HG02840 (cell line): ENCODE results near the gene PRR12.

Experiments used
- ATAC-seq: cut with Tn5 transposase; IDR thresholded peaks from one replicate; pipeline ENCODE4 v1.9.1; 2021; ENCODE audit warnings: mild to moderate bottlenecking, moderate library complexity, moderate number of reproducible peaks; ENCODE audit not compliant: unreplicated experiment, low FRiP score

Gene PRR12

DNA sequence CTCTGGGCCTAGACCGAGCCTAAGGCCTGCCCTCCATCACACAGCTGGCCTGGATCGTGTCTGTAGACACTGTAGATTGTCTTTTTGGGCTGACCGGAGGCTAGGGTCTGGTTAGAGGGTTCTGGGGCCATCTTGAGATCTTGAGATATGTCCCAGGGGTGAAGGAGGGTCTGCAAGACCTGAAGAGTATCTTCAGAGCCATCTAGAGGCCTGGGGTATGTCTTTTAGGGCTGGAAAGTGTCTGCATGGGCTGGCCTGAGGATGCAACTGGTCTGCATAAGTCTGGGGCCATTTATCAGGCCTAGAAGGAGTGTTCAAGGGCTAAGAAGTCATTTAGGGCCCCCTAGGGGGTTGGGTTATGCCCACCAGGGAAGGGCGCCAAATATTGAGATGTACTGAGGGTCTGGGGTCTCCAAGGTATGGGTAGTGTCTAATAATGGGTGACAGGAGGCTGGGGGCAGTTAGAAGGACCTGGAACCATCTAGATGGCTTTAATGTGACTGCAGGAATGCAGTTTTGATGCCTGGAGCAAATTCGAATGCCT lies 51.6 kb downstream of the PRR12 start:
- ATAC-seq: no peak

DNA sequence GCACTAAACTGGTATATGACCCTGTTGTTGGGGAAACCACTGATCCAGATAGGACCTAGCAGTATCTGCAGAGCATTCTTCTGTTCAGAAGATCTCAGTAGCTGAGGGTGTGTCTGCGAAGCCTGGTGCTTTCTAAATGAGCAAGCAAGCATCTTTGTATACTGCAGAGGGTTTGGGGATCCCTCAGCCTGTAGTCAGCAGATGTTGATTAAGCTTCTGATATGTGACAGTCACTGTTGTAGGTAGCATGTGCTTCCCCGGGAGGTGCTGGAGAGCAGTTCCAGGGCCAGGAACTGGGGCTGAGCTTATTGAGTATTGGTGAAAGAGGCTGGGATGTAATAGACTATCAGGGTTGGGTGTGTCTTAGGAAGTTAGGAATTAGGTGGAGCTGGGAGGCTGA lies 52.5 kb downstream of the PRR12 start:
- no peak for ATAC-seq

DNA sequence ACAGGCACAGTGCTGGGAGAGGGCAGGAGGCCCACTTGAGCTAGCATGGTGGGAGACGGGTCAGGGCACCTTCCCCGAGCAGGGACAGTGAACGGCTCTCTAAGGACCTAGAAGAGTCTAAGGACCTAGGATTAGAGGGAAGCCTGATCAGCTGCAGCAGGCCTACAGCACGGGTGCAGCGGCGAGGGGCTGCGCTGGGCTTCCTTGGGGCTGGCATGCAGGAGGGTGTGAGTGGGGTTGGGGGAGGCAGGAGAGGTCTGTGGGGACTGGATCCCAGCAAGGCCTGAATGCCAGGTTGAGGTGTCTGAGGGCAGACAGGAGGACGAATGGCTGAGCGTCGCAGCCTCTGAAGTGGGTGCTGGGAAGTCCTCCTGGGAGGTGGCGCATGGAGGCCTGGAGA lies 54.6 kb downstream of the PRR12 start:
- ATAC-seq: no peak

DNA sequence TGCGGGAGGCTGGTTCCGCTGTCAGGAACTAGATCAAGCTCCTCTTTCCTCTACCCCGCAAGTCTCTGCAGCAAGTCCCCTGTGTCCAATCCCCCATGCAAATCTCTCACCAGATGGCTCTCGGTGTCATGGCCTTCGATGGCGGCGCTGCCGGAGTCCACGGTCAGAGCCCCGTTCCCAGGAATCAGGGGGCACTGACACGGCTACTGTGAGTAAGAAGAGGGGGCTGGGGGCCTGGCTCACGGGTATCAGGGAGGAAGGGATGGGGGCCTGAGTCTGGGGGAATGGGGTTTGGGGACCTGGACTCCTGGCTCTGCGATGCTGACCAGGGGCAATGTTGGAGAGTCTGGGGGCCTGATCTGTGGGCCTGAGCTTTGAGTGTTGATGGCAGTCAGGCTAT lies 55.0 kb downstream of the PRR12 start:
- ATAC-seq: no peak

DNA sequence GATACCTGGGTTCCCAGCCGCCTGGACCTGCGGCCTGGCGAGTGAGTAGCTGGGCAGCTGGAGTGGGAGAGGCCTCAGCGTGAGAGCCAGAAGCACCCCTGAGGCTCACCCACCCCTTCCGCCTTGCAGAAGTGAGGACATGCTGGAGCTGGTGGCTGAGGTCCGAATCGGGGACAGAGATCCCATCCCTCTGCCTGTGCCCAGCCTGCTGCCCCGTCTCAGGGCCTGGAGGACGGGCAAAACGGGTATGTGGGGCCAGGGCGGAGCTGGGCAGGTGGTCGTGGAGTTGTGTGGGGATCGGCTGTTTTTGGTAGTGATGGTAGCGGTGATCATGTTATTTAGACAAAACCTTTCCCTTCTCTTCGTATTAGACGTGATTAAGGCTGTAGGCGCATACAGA lies 55.6 kb downstream of the PRR12 start:
- ATAC-seq: no peak

DNA sequence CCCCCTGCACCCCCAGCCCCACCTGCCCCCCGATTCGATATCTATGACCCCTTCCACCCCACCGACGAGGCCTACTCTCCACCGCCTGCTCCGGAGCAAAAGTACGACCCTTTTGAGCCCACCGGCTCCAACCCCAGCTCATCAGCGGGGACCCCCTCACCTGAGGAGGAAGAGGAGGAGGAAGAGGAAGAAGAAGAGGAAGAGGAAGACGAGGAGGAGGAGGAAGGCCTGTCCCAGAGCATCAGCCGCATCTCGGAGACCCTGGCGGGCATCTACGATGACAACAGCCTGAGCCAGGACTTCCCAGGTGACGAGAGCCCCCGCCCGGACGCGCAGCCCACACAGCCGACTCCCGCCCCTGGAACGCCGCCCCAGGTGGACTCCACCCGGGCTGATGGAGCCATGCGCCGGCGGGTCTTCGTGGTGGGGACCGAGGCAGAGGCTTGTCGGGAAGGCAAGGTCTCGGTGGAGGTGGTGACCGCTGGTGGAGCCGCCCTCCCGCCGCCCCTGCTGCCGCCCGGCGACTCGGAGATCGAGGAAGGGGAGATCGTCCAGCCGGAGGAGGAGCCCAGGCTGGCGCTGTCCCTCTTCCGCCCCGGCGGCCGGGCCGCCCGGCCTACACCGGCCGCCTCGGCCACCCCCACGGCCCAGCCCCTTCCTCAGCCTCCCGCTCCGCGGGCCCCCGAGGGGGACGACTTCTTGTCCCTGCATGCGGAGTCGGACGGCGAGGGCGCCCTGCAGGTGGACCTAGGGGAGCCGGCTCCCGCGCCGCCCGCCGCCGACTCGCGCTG lies 60.2 kb downstream of the PRR12 start:
- ATAC-seq: no peak

DNA sequence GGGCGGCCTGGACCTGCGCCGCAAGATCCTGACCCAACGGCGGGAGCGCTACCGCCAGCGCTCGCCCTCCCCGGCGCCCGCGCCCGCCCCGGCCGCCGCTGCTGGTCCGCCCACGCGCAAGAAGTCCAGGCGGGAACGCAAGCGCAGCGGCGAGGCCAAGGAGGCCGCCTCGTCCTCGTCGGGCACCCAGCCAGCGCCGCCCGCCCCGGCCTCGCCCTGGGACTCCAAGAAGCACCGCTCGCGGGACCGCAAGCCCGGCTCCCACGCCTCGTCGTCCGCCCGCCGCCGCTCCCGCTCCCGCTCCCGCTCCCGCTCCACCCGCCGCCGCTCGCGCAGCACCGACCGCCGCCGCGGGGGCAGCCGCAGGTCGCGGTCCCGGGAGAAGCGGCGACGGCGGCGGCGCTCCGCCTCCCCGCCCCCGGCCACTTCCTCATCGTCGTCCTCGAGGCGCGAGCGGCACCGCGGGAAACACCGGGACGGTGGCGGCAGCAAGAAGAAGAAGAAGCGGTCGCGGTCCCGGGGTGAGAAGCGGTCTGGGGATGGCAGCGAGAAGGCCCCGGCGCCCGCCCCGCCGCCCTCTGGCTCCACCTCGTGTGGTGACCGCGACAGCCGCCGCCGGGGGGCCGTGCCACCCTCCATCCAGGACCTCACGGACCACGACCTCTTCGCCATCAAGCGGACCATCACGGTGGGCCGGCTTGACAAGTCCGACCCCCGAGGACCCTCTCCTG lies 61.0 kb downstream of the PRR12 start:
- ATAC-seq: no peak

DNA sequence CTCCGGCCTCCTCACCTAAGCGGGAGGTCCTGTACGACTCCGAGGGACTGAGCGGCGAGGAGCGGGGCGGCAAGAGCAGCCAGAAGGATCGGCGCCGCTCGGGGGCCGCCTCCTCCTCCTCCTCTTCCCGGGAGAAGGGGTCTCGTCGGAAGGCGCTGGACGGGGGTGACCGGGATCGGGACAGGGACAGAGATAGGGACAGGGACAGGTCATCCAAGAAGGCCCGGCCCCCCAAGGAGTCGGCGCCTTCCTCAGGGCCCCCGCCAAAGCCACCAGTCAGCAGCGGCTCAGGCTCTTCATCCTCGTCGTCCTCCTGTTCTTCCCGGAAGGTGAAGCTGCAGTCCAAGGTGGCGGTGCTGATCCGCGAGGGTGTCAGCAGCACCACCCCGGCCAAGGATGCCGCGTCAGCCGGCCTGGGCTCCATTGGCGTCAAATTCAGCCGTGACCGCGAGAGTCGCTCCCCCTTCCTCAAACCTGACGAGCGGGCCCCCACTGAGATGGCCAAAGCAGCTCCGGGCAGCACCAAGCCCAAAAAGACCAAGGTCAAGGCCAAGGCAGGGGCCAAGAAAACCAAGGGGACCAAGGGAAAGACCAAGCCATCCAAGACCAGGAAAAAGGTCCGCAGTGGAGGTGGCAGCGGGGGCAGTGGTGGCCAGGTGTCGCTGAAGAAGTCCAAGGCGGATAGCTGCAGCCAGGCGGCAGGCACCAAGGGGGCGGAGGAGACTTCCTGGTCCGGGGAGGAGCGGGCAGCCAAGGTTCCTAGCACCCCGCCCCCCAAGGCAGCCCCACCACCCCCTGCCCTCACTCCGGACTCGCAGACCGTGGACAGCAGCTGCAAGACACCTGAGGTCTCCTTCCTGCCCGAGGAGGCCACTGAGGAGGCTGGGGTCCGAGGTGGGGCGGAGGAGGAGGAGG lies 61.8 kb downstream of the PRR12 start:
- no peak for ATAC-seq

DNA sequence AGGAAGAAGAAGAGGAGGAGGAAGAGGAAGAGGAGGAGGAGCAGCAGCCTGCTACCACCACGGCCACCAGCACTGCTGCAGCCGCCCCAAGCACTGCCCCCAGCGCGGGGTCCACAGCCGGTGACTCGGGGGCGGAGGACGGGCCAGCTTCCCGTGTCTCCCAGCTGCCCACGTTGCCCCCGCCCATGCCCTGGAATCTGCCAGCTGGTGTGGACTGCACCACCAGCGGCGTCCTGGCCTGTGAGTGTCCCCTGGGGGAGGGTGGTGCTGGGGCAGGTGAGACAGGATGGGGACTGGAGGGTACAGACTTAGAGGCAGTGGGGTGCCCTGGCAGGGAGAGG lies 62.5 kb downstream of the PRR12 start:
- ATAC-seq: no peak

DNA sequence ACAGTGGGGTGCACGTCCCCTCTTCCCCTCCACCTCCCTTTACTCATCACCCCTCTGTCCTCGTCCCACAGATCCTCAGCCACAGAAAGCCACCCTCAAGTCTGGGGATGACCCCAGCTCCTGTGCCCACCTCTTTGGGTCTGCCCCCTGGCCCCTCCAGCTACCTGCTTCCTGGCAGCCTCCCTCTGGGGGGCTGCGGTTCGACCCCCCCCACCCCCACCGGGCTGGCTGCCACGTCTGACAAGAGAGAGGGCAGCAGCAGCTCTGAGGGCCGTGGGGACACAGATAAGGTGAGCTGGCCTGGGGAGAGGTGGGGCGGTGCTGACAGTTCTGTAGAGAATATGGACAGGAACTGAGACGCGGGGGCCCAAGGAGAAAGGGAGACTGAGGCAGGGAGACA lies 63.6 kb downstream of the PRR12 start:
- ATAC-seq: no peak

DNA sequence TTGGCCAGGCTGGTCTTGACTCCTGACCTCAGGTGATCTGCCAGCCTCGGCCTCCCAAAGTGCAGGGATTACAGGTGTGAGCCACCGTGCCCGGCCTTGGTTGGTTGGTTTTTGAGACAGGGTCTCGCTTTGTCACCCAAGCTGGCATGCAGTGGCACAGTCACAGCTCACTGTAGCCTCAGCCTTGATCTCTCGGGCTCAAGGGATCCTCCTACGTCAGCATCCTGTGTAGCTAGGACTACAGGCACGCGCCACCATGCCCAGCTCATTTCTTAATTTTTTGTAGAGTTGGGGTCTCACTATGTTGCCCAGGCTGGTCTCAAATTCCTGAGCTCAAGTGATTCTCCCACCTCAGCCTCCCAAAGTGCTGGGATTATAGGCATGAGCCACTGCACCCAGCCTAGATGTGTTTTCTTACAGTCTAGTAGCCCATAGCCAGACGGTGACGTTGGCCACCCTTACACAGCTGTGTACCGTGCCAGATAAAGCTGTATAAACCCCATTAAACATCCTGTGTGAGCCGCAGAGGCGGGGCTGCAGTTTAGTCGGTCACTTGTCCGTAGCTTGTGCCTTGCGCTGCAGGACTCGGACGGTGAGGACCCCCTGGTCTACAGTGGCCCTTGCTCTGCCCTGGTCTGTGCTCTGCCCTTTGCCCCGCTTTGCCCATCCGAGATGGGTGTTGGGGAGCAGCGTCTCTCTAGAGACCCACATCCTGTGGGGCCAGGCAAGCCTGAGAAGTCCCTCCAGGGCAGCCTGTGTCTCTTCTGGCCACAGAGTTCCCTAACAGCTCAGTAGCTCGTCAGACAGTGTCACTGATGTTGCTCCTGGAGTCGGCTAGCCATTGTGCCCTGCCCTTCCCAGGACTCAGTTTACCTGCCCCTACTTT lies 64.8 kb downstream of the PRR12 start:
- no peak for ATAC-seq

DNA sequence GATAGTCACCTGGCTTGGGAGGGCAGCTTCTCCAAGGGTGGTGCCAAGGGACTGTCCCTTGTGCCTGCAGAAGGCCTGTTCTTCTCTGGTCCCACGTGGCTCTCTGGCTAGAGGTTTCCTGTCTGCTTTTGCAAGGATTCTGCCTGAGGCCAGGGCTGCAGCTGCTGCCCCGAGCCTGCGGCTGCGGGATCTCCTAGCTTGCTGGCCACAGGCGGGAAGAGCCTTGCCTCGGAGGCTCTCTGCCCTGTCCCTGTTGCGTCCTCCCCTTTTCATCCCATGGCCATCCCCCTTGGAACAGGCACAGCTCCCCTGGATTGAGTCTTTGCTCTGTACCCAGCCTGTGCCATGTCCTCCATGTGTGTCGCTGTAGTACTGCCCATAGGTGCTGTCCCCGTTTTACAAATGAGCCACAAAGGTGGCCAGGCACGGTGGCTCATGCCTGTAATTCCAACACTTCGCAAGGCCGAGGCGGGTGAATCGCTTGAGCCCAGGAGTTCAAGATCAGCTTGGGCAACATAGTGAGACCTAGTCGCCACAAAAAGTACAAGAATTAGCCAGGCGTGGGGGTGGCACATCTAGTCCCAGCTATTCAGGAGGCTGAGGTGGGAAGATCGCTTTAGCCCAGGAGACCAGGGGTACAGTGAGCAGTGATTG lies 65.6 kb downstream of the PRR12 start:
- no peak for ATAC-seq

DNA sequence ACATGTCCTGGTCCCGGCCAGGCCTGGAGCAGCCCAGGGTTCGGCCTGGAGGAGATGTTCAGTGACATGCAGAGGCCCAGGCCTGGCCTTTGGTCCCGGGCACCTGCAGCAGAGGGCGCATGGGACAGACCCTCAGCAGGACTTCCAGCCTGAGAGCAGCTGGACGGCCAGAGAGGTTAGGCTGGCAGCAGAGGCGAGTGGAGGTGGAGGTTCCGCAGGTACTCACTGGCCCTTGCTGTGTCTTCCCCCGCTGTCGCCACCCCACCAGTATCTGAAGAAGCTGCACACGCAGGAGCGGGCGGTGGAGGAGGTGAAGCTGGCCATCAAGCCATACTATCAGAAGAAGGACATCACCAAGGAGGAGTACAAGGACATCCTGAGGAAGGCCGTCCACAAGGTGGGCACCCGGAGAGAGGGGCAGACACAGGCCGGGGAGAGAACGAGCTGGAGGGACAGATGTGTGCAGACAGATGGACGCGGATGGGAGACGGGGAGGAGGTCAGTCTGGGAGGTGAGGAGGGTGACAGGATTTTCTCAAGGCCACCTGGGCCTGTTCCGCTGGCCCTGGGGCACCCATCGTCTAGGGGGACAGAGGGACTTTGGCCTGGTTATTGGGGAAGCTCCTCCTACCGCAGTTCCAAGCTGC lies 66.6 kb downstream of the PRR12 start:
- ATAC-seq: no peak

DNA sequence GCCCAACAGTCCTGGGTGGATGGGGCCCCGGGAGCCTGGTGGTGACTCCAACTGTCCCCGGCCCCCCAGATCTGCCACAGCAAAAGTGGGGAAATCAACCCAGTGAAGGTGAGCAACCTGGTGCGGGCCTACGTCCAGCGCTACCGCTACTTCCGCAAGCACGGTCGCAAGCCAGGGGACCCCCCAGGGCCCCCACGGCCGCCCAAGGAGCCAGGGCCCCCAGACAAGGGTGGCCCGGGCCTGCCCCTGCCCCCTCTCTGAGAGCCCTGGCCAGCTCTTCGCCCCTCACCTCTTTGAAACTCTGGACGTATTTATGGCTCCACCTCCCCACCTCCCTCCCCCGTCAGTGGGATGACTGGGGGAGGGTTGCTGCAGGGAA lies 67.1 kb downstream of the PRR12 start:
- no peak for ATAC-seq

DNA sequence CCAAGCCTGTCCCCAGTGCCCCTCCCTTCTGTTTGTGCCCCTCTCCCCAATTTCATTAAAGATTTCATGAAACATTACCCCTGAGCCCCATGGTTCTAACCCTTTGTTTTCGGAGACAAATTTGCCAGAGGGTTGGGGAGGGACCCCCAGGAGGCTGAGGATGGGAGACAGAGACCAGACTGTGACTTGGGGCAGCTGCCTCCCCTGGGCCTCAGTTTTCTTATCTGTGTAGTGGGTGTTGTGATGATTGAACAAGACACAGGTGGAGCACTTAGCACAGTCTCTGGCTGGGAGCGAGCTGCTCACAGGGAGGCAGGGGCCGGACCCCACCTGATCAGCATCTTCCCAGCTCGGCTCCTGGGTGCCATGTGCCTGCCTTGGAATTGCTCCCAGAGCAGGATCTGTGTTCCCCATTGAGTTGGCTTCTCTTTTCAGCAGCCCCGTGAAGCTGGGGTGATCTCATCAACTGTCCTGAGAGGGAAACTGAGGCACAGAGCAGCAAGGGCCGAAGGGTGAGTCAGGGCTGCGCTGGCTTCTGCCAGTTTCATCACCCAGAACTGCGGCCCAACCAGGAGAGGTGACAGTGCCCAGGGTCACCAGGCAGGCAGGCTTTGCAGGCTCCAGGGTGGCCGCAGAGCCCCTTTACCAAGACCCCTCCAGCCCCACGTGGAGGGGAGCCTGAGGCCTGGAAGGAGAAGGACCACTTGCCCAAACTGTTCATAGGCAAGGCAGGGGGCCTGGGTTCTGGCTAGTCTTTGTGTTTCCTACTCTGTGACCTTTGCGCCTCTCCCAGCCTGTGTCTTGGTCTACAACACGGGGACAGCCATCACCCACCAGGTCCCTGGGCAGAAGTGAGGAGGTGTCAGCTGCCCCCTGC lies 67.8 kb downstream of the PRR12 start:
- no peak for ATAC-seq

DNA sequence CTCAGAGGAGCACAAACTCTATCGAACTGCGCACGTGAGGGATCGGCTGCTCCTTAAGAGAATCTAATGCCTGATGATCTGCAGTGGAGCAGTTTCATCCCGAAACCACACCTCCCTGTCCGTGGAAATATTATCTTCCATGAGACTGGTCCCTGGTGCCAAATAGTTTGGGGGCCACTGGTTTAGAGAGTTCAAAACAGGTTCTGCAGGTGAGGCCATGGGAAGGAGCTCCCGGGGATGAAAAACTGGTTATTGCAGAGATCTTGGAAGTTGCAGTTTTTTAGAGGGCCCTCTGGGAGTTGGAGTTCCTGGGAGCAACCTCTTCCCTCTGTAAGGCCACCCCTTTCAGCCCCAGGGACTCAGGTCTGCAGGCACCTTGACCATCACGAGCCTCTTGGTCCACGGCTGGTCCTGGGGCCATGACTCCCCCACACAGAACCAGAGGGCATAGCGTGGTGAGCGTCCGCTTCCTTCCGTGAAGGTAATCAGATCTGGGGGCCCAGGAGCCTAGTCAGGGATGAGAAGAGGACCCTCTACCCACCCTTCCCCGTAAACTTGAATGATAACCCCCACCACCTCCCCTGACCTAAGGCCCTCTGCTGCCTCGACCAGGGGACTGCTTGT lies 69.5 kb downstream of the PRR12 start:
- no peak for ATAC-seq

DNA sequence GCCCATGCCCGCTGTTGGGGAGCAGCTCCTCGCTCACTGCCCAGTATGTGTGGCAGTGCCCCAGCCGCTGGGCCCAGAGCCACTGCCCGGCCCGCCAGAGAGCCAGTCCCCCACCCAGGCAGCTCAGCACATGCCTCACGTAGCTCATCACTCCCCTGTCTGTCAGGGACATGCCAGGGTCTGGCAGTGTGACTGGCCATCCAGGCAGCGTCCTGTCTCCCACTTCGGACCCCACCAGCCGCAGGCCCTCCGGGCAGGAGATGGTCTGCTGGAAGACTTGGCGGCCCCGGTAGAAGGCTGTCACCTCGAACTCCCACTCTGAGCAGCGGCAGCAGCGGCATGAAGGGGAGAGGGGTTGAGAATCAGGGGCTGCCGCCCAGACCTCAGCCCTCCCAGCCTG lies 71.0 kb downstream of the PRR12 start:
- no peak for ATAC-seq

DNA sequence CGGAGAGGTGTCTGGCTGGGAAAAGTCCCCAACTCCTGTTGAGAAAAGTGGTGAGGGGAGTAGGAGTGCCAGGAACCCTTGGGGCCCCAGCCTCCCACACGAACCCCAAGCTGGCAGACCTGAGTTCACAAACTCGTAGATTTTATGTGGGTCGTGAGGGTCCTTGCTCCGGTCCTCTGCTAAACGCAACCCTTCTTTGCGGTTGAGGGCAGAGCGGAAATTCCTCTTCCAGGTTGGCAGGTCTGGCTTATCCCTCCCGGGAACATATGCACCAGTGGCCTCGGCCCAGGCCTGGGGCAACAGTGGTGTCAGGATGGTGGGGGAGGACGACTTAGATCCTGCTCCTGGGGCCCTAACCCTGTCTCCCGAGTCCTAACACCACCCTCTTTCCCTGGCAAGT lies 72.2 kb downstream of the PRR12 start:
- ATAC-seq: no peak
